Tibial nerve (tissue), 3 donors: ENCODE data around the gene DRC1.

Source experiments
- POLR2A ChIP-seq, 2 donors: fragments of 450-650 bp; IDR thresholded peaks; one replicate each; pipeline ENCODE4 v1.6.1; 2017; ENCODE audit warnings: antibody characterized with exemption in 2 of 2, mild to moderate bottlenecking in 2 of 2, moderate library complexity in 2 of 2
- TF ChIP-seq, protein P1 (sequence below), 5 experiments: fragments of 200-600 bp in 3 of 5; fragments of 450-650 bp in 2 of 5; sonication (generic) in 3 of 5; IDR thresholded peaks; one replicate each; pipeline ENCODE4 v1.5.1; 2016 to 2019; ENCODE audit warnings: antibody characterized with exemption in 5 of 5, mild to moderate bottlenecking in 3 of 5, moderate library complexity in 2 of 5

DNA sequence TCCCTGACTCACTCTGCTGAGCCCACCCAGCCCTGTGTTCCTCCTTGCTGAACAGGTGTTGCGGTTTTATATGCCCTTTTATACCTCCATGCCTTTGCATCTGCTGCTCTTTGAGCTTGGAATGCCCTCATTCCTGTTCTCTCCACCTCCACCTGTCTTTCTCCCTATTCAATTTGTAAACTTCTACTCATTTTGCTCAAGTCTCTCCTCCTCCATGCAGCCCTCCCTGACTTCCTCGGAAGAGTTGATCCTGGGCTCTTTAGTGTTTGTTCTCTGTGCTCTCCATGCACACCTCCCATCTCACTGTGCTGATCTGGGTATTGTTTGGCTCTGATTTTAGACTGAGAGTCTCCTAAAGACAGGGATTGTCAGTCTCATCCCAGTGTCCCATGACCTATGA is 83.4 kb downstream of the DRC1 start:
- TF ChIP-seq, protein P1, sequence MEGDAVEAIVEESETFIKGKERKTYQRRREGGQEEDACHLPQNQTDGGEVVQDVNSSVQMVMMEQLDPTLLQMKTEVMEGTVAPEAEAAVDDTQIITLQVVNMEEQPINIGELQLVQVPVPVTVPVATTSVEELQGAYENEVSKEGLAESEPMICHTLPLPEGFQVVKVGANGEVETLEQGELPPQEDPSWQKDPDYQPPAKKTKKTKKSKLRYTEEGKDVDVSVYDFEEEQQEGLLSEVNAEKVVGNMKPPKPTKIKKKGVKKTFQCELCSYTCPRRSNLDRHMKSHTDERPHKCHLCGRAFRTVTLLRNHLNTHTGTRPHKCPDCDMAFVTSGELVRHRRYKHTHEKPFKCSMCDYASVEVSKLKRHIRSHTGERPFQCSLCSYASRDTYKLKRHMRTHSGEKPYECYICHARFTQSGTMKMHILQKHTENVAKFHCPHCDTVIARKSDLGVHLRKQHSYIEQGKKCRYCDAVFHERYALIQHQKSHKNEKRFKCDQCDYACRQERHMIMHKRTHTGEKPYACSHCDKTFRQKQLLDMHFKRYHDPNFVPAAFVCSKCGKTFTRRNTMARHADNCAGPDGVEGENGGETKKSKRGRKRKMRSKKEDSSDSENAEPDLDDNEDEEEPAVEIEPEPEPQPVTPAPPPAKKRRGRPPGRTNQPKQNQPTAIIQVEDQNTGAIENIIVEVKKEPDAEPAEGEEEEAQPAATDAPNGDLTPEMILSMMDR (IDR thresholded peaks at IDR 0.05) = no peak
- no peak for TF ChIP-seq POLR2A (IDR thresholded peaks at IDR 0.05)
